Esophagus squamous epithelium (tissue), 4 donors: Measurements from ENCODE around the gene SLC51A.

ENCODE experiments used
- CTCF ChIP-seq, 6 experiments: fragments of 450-650 bp in 4 of 6; fragments of 200-600 bp in 2 of 6; sonication (generic) in 2 of 6; IDR thresholded peaks; one replicate each; pipeline ENCODE4 v1.5.1; 2016 to 2019; ENCODE audit warnings: antibody characterized with exemption in 6 of 6, mild to moderate bottlenecking in 4 of 6, moderate library complexity in 4 of 6
- POLR2A ChIP-seq, 4 donors: fragments of 450-650 bp; IDR thresholded peaks; one replicate each; pipeline ENCODE4 v1.6.1; 2017; ENCODE audit warnings: antibody characterized with exemption in 4 of 4, mild to moderate bottlenecking in 4 of 4, moderate library complexity in 3 of 4

DNA sequence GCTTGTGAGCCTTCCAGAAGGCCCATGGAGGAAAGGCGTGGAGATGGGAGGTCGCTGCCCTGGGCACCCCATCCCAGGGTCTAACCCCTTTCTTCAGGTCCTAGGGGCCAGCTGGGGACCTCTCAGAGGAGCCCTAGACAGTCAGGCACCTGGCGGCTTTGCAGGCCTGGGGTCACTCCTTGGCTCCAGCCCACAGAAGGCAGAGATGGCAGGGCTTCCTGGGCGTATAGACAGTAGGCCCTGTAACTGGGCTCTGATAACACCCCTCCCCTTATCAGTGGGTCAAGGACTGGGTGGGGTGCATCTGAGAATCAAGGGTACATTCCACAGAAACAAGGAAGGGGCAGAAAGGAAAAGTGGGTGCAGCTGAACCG, 21.8 kb upstream of the SLC51A start:
- TF ChIP-seq CTCF (IDR thresholded peaks at IDR 0.05) (no peak), POLR2A (IDR thresholded peaks at IDR 0.05) (no peak)
